CD4-positive, alpha-beta T cell treated with Interleukin-21 for 1 hour (primary cell): Measurements from ENCODE around the gene CNOT8.
"Not testable (repeated sequence)": the region's sequence is repeated elsewhere in the genome, so short reads cannot be mapped to it uniquely, and the experiment has no call there.

Experiments used
- DNase-seq: peaks from one replicate; pipeline ENCODE4 v3.0.0-alpha.2; 2020

CNOT8 gene

GRCh38 chr5:154858297-154858971 is at the start of gene CNOT8:
Gene CNOT8 (plus strand): TSS chr5:154858627. CDS start chr5:154863279, 4,652 bp downstream.
- peak; percentile 97 for DNase-seq

- DNase-seq = no peak
Observed at GRCh38 chr5:154811239-154811638, 47.2 kb upstream of the CNOT8 start.

GRCh38 chr5:154811653-154812465 is 46.6 kb upstream of the CNOT8 start:
- DNase-seq = peak; percentile 71

- no peak for DNase-seq
Observed at GRCh38 chr5:154813158-154813557, 45.3 kb upstream of the CNOT8 start.

GRCh38 chr5:154813736-154814135 is 44.7 kb upstream of the CNOT8 start:
- DNase-seq = peak; percentile 53

- DNase-seq = no peak
Observed at GRCh38 chr5:154815025-154815424, 43.4 kb upstream of the CNOT8 start.

- no peak for DNase-seq
Observed at GRCh38 chr5:154815684-154816247, 42.7 kb upstream of the CNOT8 start.

- DNase-seq = no peak
Observed at GRCh38 chr5:154816891-154817492, 41.4 kb upstream of the CNOT8 start.

GRCh38 chr5:154817815-154818214 is 40.6 kb upstream of the CNOT8 start:
- no peak for DNase-seq

GRCh38 chr5:154818471-154819116 is 39.8 kb upstream of the CNOT8 start:
- no peak for DNase-seq

GRCh38 chr5:154819546-154819945 is 38.9 kb upstream of the CNOT8 start:
- DNase-seq = no peak

- no peak for DNase-seq
Observed at GRCh38 chr5:154820383-154820782, 38.0 kb upstream of the CNOT8 start.

GRCh38 chr5:154822896-154823295 is 35.5 kb upstream of the CNOT8 start:
- not testable (repeated sequence) for DNase-seq

- DNase-seq = no peak
Observed at GRCh38 chr5:154823605-154824004, 34.8 kb upstream of the CNOT8 start.

GRCh38 chr5:154824070-154824469 is 34.4 kb upstream of the CNOT8 start:
- DNase-seq = no peak

GRCh38 chr5:154829181-154829588 is 29.2 kb upstream of the CNOT8 start:
- no peak for DNase-seq

GRCh38 chr5:154829589-154830218 is 28.7 kb upstream of the CNOT8 start:
- peak; percentile 34 for DNase-seq

GRCh38 chr5:154830219-154830595 is 28.2 kb upstream of the CNOT8 start:
- DNase-seq = no peak

GRCh38 chr5:154830596-154830995 is 27.8 kb upstream of the CNOT8 start:
- DNase-seq = no peak

- no peak for DNase-seq
Observed at GRCh38 chr5:154831451-154831850, 27.0 kb upstream of the CNOT8 start.

- not testable (repeated sequence) for DNase-seq
Observed at GRCh38 chr5:154832804-154833203, 25.6 kb upstream of the CNOT8 start.

- DNase-seq = no peak
Observed at GRCh38 chr5:154834053-154834452, 24.4 kb upstream of the CNOT8 start.

GRCh38 chr5:154835701-154836052 is 22.8 kb upstream of the CNOT8 start:
- not testable (repeated sequence) for DNase-seq
